Liver (tissue), 9 donors: ENCODE measurements around the gene ROMO1. TPM values are rescaled to one million over a fixed set of nuclear protein-coding genes. Genes with fewer than 3 reads are reported as not detected.
"Not testable (repeated sequence)": the region's sequence is repeated elsewhere in the genome, so short reads cannot be mapped to it uniquely, and the experiment has no call there.

Experiments
- DNase-seq: peaks from one replicate; pipeline ENCODE4 v3.0.0-alpha.2; 2017; ENCODE audit warnings: low spot score
- H3K27ac ChIP-seq, 2 donors: one replicate each; pipeline ENCODE4 v1.7.0; 2013; ENCODE audit warnings: inconsistent platforms in 2 of 2, low read length in 2 of 2, control low read depth in 1 of 2, low read depth in 1 of 2, mild to moderate bottlenecking in 1 of 2
- H3K27me3 ChIP-seq, 4 donors: one replicate each; pipeline versions ENCODE4 v1.6.1 to v1.7.0; 2013; ENCODE audit warnings: low read length in 3 of 4, inconsistent platforms in 1 of 4, mild to moderate bottlenecking in 1 of 4, moderate library complexity in 1 of 4; ENCODE audit not compliant: control insufficient read depth in 4 of 4, insufficient read depth in 4 of 4
- H3K36me3 ChIP-seq, 4 donors: one replicate each; pipeline versions ENCODE4 v1.6.1 to v1.7.0; 2013; ENCODE audit warnings: low read length in 3 of 4, mild to moderate bottlenecking in 3 of 4, low read depth in 1 of 4, moderate library complexity in 1 of 4; ENCODE audit not compliant: control insufficient read depth in 4 of 4, insufficient read depth in 3 of 4
- H3K4me1 ChIP-seq, 4 donors: one replicate each; pipeline versions ENCODE4 v1.6.1 to v1.7.0; 2013; ENCODE audit warnings: low read length in 3 of 4, mild to moderate bottlenecking in 3 of 4, moderate library complexity in 1 of 4; ENCODE audit not compliant: control insufficient read depth in 4 of 4, insufficient read depth in 4 of 4
- H3K4me3 ChIP-seq, 3 donors: one replicate each; pipeline versions ENCODE4 v1.6.1 to v1.7.0; 2013; ENCODE audit warnings: low read length in 3 of 3, control low read depth in 1 of 3, low read depth in 1 of 3, mild to moderate bottlenecking in 1 of 3
- H3K9ac ChIP-seq, 2 donors: one replicate each; pipeline ENCODE4 v1.7.0; 2013; ENCODE audit warnings: low read length in 2 of 2, mild to moderate bottlenecking in 2 of 2, moderate library complexity in 2 of 2, control low read depth in 1 of 2, low read depth in 1 of 2
- H3K9me3 ChIP-seq, 4 donors: one replicate each; pipeline versions ENCODE4 v1.6.1 to v1.7.0; 2013; ENCODE audit warnings: low read length in 3 of 4; ENCODE audit not compliant: control insufficient read depth in 4 of 4
- EGR1 ChIP-seq, 2 donors: IDR thresholded peaks; 2 replicates each; pipeline ENCODE4 v1.6.1; 2016 to 2018; ENCODE audit warnings: antibody characterized with exemption in 2 of 2, low read depth in 2 of 2
- FOXA1 ChIP-seq: IDR thresholded peaks from 2 replicates; pipeline ENCODE4 v1.6.1; 2016; ENCODE audit warnings: antibody characterized with exemption
- FOXA2 ChIP-seq: IDR thresholded peaks from 2 replicates; pipeline ENCODE4 v1.6.1; 2016; ENCODE audit warnings: antibody characterized with exemption
- GABPA ChIP-seq, 2 donors: IDR thresholded peaks in 1 of 2; conservative IDR thresholded peaks in 1 of 2; 2 replicates each; pipeline ENCODE4 v1.6.1; 2016; ENCODE audit warnings: antibody characterized with exemption in 2 of 2, mild to moderate bottlenecking in 1 of 2, moderate library complexity in 1 of 2
- HNF4A ChIP-seq, 2 donors: conservative IDR thresholded peaks; 2 replicates each; pipeline ENCODE4 v1.6.1; 2016; ENCODE audit warnings: antibody characterized with exemption in 2 of 2, mild to moderate bottlenecking in 2 of 2
- JUND ChIP-seq, 2 donors: IDR thresholded peaks; 2 replicates each; pipeline ENCODE4 v1.6.1; 2016; ENCODE audit warnings: antibody characterized with exemption in 2 of 2
- NR2F2 ChIP-seq: IDR thresholded peaks from 2 replicates; pipeline ENCODE4 v1.6.1; 2016; ENCODE audit warnings: antibody characterized with exemption
- RXRA ChIP-seq, 2 donors: IDR thresholded peaks; 2 replicates each; pipeline ENCODE4 v1.6.1; 2017 to 2018; ENCODE audit warnings: antibody characterized with exemption in 2 of 2, mild to moderate bottlenecking in 1 of 2
- SP1 ChIP-seq: IDR thresholded peaks from 2 replicates; pipeline ENCODE4 v1.6.1; 2018; ENCODE audit warnings: antibody characterized with exemption, mild to moderate bottlenecking
- TAF1 ChIP-seq: conservative IDR thresholded peaks from 2 replicates; pipeline ENCODE4 v1.6.1; 2016; ENCODE audit warnings: antibody characterized with exemption, mild to moderate bottlenecking
- YY1 ChIP-seq: IDR thresholded peaks from 2 replicates; pipeline ENCODE4 v1.6.1; 2016; ENCODE audit warnings: antibody characterized with exemption, mild to moderate bottlenecking
- ZBTB33 ChIP-seq: IDR thresholded peaks from 2 replicates; pipeline ENCODE4 v1.6.1; 2016; ENCODE audit warnings: antibody characterized with exemption
- WGBS: extraction: QIAGEN DNeasy Blood & Tissue Kit; methylation state at CpG from one replicate; pipeline ENCODE4 v1.1.7; 2013; 5-methylcytosine and 5-hydroxymethylcytosine counted together
- polyA plus RNA-seq, 2 donors: library from polyadenylated mRNA; stranded (reverse) in 1 of 2; unstranded in 1 of 2; fragments of 200-250 nt in 1 of 2; fragments of >200 nt in 1 of 2; fragmentation: Nextera tagmentation in 1 of 2; extraction: Ambion mirVana in 1 of 2; gene quantifications; one replicate each; pipeline versions ENCODE4 v1.2.1 to v1.2.3, GENCODE V29; 2013 to 2015
- total RNA-seq, 2 donors: library from RNA; depleted of rRNA; stranded (reverse); fragments of >200 nt; gene quantifications; one replicate each; pipeline ENCODE4 v1.2.3, GENCODE V29; 2014
- TF ChIP-seq, protein P1 (sequence below): IDR thresholded peaks from 2 replicates; pipeline ENCODE4 v1.6.1; 2016; ENCODE audit warnings: antibody characterized with exemption
- TF ChIP-seq, protein P2 (sequence below): IDR thresholded peaks from 2 replicates; pipeline ENCODE4 v1.6.1; 2016; ENCODE audit warnings: antibody characterized with exemption
- TF ChIP-seq, protein P3 (sequence below): IDR thresholded peaks from 2 replicates; pipeline ENCODE4 v1.6.1; 2016; ENCODE audit warnings: antibody characterized with exemption, mild to moderate bottlenecking
- TF ChIP-seq, protein P4 (sequence below): fragments of 150-350 bp; IDR thresholded peaks from 2 replicates; pipeline ENCODE4 v1.5.1; 2017; ENCODE audit warnings: improper control_type of control experiment, low read depth, low read length; ENCODE audit not compliant: missing input control
- donor health status: healthy.
- donor health status: healthy.
- donor health status: healthy.
- donor health status: healthy.
- donor health status: healthy.

Gene ROMO1
- total and polyA plus RNA-seq, 4 donors = 68.4 to 359 (median 147) TPM

- WGBS = 97% methylated on average over 4 of the region's 4 CpGs
- H3K4me1 ChIP-seq = no peaks in the 10 kb centered on the region
Observed at GRCh38 chr20:35716330-35716729, 17.1 kb downstream of the ROMO1 start.

DNA sequence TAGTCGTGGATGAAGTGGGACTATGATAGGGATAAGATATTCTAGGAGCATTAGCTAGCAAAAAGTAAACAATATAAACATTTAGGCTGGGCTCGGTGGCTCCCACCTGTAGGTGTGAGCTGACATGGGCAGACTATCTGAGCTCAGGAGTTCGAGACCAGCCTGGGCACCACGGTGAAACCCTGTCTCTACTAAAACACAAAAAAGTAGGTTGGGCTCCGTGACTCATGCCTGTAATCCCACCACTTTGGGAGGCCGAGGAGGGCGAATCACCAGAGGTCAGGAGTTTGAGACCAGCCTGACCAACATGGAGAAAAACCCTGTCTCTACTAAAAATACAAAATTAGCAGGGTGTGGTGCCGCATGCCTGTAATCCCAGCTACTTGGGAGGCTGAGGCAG lies 19.1 kb downstream of the ROMO1 start:
- not testable (repeated sequence) for H3K9me3 ChIP-seq, H3K27me3 ChIP-seq, H3K4me1 ChIP-seq, H3K9ac ChIP-seq, H3K4me3 ChIP-seq, DNase-seq, H3K27ac ChIP-seq
- WGBS = 95% methylated on average over 8 of the region's 8 CpGs
- H3K36me3 ChIP-seq = peaks cover 48 to 97% (median 83%) of the 10 kb centered on the region in 4 donors

More at GRCh38 chr20:35716330-35716729, 17.1 kb downstream of the ROMO1 start:
- Histone ChIP-seq H3K9ac (no peak overlapping the region), H3K9me3 (no peaks in the 10 kb centered on the region), H3K27ac (no peak overlapping the region), H3K36me3 (peaks cover 43 to 94% (median 85%) of the 10 kb centered on the region in 4 donors), H3K4me3 (no peak overlapping the region), H3K27me3 (no peaks in the 10 kb centered on the region)
- no peak for DNase-seq
- TF ChIP-seq FOXA1 (no peak), HNF4A (conservative IDR thresholded peaks at IDR 0.05) (no peak)

- Histone ChIP-seq H3K4me1 (no peaks in the 10 kb centered on the region), H3K27ac (no peak overlapping the region)
- 91% methylated on average over 12 of the region's 12 CpGs for WGBS
Observed at GRCh38 chr20:35718972-35719635, 19.9 kb downstream of the ROMO1 start.

More at GRCh38 chr20:35718972-35719635, 19.9 kb downstream of the ROMO1 start:
- no peak overlapping the region for H3K9ac ChIP-seq
- H3K27me3 ChIP-seq = no peaks in the 10 kb centered on the region
- DNase-seq = no peak
- no peak overlapping the region for H3K4me3 ChIP-seq
- no peaks in the 10 kb centered on the region for H3K9me3 ChIP-seq
- no peak for TF ChIP-seq YY1
- TF ChIP-seq, protein P1, sequence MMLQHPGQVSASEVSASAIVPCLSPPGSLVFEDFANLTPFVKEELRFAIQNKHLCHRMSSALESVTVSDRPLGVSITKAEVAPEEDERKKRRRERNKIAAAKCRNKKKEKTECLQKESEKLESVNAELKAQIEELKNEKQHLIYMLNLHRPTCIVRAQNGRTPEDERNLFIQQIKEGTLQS = no peak
- TF ChIP-seq NR2F2 = no peak
- no peak for TF ChIP-seq TAF1
- no peak for TF ChIP-seq JUND (IDR thresholded peaks at IDR 0.05)
- TF ChIP-seq, protein P2, sequence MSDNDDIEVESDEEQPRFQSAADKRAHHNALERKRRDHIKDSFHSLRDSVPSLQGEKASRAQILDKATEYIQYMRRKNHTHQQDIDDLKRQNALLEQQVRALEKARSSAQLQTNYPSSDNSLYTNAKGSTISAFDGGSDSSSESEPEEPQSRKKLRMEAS = no peak
- TF ChIP-seq ZBTB33 = no peak
- TF ChIP-seq SP1 = no peak
- TF ChIP-seq, protein P3, sequence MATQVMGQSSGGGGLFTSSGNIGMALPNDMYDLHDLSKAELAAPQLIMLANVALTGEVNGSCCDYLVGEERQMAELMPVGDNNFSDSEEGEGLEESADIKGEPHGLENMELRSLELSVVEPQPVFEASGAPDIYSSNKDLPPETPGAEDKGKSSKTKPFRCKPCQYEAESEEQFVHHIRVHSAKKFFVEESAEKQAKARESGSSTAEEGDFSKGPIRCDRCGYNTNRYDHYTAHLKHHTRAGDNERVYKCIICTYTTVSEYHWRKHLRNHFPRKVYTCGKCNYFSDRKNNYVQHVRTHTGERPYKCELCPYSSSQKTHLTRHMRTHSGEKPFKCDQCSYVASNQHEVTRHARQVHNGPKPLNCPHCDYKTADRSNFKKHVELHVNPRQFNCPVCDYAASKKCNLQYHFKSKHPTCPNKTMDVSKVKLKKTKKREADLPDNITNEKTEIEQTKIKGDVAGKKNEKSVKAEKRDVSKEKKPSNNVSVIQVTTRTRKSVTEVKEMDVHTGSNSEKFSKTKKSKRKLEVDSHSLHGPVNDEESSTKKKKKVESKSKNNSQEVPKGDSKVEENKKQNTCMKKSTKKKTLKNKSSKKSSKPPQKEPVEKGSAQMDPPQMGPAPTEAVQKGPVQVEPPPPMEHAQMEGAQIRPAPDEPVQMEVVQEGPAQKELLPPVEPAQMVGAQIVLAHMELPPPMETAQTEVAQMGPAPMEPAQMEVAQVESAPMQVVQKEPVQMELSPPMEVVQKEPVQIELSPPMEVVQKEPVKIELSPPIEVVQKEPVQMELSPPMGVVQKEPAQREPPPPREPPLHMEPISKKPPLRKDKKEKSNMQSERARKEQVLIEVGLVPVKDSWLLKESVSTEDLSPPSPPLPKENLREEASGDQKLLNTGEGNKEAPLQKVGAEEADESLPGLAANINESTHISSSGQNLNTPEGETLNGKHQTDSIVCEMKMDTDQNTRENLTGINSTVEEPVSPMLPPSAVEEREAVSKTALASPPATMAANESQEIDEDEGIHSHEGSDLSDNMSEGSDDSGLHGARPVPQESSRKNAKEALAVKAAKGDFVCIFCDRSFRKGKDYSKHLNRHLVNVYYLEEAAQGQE = no peak
- no peak for TF ChIP-seq FOXA1
- no peak for TF ChIP-seq RXRA (IDR thresholded peaks at IDR 0.05)
- no peak for TF ChIP-seq GABPA (IDR thresholded peaks at IDR 0.05 in 1 of 2, conservative IDR thresholded peaks at IDR 0.05 in 1 of 2)
- TF ChIP-seq EGR1 (IDR thresholded peaks at IDR 0.05; ENCODE audit: low read depth in 2 of 2) = no peak
- TF ChIP-seq FOXA2 = no peak
- TF ChIP-seq, protein P4, sequence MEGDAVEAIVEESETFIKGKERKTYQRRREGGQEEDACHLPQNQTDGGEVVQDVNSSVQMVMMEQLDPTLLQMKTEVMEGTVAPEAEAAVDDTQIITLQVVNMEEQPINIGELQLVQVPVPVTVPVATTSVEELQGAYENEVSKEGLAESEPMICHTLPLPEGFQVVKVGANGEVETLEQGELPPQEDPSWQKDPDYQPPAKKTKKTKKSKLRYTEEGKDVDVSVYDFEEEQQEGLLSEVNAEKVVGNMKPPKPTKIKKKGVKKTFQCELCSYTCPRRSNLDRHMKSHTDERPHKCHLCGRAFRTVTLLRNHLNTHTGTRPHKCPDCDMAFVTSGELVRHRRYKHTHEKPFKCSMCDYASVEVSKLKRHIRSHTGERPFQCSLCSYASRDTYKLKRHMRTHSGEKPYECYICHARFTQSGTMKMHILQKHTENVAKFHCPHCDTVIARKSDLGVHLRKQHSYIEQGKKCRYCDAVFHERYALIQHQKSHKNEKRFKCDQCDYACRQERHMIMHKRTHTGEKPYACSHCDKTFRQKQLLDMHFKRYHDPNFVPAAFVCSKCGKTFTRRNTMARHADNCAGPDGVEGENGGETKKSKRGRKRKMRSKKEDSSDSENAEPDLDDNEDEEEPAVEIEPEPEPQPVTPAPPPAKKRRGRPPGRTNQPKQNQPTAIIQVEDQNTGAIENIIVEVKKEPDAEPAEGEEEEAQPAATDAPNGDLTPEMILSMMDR = no peak
- TF ChIP-seq HNF4A (conservative IDR thresholded peaks at IDR 0.05) = no peak
- H3K36me3 ChIP-seq = peaks cover 48 to 97% (median 83%) of the 10 kb centered on the region in 4 donors
